ENCODE measurements around the gene ARL2. TPM values are rescaled to one million over a fixed set of nuclear protein-coding genes. Genes with fewer than 3 reads are reported as not detected.

Gene ARL2
- polyA plus RNA-seq, 1 donor (not counting 4 experiments of a cell fraction or from before 2014, with no cell fraction given), result 77.8 TPM

DNA sequence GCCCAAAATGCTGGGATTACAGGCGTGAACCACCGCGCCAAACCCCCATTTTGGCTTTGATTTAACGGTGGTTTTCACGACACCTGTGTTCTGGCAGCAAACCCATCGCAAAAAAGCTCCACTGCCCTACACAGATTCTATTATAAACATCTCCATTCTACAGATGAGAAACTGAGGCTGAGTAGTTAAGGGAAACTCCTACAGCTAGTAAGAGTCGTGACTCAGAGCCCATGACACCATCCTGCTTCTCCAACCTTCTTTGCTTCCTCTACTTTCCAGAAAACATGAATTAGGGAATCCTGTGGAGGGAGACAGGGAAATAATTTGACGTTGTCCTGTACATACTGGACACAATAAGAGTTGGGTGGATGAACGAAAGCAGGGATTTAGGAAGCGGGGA lies 12.8 kb downstream of the ARL2 start:
- no peaks in the 10 kb centered on the region for H3K9me1 ChIP-seq (ENCODE audit: control insufficient read depth, extremely low read depth, insufficient read depth, low read length)
- H3K4me1 ChIP-seq (ENCODE audit: control insufficient read depth, extremely low read depth, insufficient read depth, low read length), result peaks cover 14% of the 10 kb centered on the region
- dilution Hi-C loops (cut with MboI; ENCODE audit: extremely low pct_ligation_motif_present, low sequenced_read_pairs), result no loop called here
- H3K27me3 ChIP-seq (ENCODE audit: control insufficient read depth, extremely low read depth, insufficient read depth, low read length), result no peaks in the 10 kb centered on the region
- FAIRE-seq, result no peak
- H3K4me3 ChIP-seq (ENCODE audit: control insufficient read depth in 2 of 3, extremely low read depth in 1 of 3, insufficient read depth in 2 of 3, low read depth in 1 of 3, low read length in 3 of 3), result peak overlapping the region; percentile 52 to 80 (median 60)
- H3K9ac ChIP-seq (ENCODE audit: control insufficient read depth, extremely low read depth, insufficient read depth, low read length), result peak overlapping the region; percentile 78
- peak; percentile 26 for DNase-seq (ENCODE audit: low read depth, low spot score)
- TF ChIP-seq EZH2 (IDR thresholded peaks at IDR 0.05; ENCODE audit: low read length), result no peak
- TF ChIP-seq, protein P1, sequence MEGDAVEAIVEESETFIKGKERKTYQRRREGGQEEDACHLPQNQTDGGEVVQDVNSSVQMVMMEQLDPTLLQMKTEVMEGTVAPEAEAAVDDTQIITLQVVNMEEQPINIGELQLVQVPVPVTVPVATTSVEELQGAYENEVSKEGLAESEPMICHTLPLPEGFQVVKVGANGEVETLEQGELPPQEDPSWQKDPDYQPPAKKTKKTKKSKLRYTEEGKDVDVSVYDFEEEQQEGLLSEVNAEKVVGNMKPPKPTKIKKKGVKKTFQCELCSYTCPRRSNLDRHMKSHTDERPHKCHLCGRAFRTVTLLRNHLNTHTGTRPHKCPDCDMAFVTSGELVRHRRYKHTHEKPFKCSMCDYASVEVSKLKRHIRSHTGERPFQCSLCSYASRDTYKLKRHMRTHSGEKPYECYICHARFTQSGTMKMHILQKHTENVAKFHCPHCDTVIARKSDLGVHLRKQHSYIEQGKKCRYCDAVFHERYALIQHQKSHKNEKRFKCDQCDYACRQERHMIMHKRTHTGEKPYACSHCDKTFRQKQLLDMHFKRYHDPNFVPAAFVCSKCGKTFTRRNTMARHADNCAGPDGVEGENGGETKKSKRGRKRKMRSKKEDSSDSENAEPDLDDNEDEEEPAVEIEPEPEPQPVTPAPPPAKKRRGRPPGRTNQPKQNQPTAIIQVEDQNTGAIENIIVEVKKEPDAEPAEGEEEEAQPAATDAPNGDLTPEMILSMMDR (optimal IDR thresholded peaks at IDR 0.05 in 1 of 3, IDR thresholded peaks at IDR 0.05 in 1 of 3, conservative IDR thresholded peaks at IDR 0.05 in 1 of 3; ENCODE audit: extremely low read depth in 1 of 3, insufficient read depth in 2 of 3, low read length in 3 of 3), result no peak
- peak overlapping the region; percentile 67 for H3K27ac ChIP-seq (ENCODE audit: control insufficient read depth, insufficient read depth, low read length)
- H3K79me2 ChIP-seq (ENCODE audit: control insufficient read depth, insufficient read depth, low read length), result no peaks in the 10 kb centered on the region
- H3K4me2 ChIP-seq (ENCODE audit: control insufficient read depth, extremely low read depth, insufficient read depth, low read depth, low read length), result peak overlapping the region; percentile 99
- H2AFZ ChIP-seq (ENCODE audit: control insufficient read depth, low read length), result peak overlapping the region; percentile 75
- H3K36me3 ChIP-seq (ENCODE audit: control insufficient read depth in 2 of 2, extremely low read depth in 1 of 2, insufficient read depth in 2 of 2, low read length in 2 of 2), result no peaks in the 10 kb centered on the region
- H3K9me3 ChIP-seq (ENCODE audit: control insufficient read depth, low read depth, low read length), result no peaks in the 10 kb centered on the region
- no peaks in the 10 kb centered on the region for H4K20me1 ChIP-seq (ENCODE audit: control insufficient read depth, extremely low read depth, insufficient read depth, low read length)

DNA sequence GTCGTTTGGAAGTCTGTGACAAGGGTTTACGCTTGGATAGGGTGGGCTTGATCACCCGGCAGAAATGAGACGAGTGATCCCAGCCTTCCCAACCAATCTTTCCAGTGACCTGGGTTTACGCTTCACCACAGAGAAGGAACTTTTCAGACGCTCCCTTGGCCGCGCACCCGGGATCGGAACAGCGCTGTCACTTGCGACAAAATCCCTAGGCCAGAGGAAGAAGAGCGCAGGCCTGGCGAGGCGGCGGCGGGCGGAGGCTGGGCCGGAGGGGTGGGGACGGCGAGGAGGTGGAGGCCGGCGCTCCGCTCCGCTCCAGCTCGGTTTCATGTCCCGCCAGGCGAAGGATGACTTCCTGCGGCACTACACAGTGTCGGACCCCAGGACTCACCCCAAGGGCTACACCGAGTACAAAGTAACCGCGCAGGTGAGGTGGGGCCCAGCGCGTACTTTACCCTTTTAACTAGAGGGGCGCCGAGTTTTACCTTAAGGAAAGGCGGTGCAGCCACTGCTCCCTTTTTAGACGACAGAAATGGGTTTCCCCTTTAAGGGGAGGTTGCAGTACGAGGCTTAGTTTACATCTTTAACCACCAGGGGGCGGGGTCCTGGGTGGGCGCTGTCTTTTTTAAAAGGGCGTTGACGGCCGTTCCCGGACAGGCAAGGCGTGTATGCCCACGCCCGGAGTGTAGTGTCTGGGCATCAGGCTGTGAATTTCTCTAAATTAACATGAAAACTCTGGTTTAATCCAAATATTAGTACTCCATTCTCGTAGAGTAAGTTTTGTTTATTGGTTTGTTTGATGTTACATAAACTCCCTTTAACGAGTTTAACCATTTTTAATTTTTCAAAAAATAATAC lies 13.5 kb downstream of the ARL2 start, which contains the start of gene SNX15:
Gene SNX15 (plus strand): TSS at position 227 of the 855 bp plus-strand sequence. CDS start 99 bp downstream, at position 326.
- DNase-seq (ENCODE audit: low read depth, low spot score), result peak; percentile 62
- Histone ChIP-seq H2AFZ (ENCODE audit: control insufficient read depth, low read length) (peak within 1 kb of the TSS; percentile 93), H3K27ac (ENCODE audit: control insufficient read depth, insufficient read depth, low read length) (peak within 1 kb of the TSS; percentile 67), H3K9me1 (ENCODE audit: control insufficient read depth, extremely low read depth, insufficient read depth, low read length) (no peaks in the 10 kb centered on the region), H3K4me1 (ENCODE audit: control insufficient read depth, extremely low read depth, insufficient read depth, low read length) (peaks cover 14% of the 10 kb centered on the region), H3K9ac (ENCODE audit: control insufficient read depth, extremely low read depth, insufficient read depth, low read length) (peak within 1 kb of the TSS; percentile 78), H3K79me2 (ENCODE audit: control insufficient read depth, insufficient read depth, low read length) (no peaks in the 10 kb centered on the region), H4K20me1 (ENCODE audit: control insufficient read depth, extremely low read depth, insufficient read depth, low read length) (no peaks in the 10 kb centered on the region), H3K9me3 (ENCODE audit: control insufficient read depth, low read depth, low read length) (no peaks in the 10 kb centered on the region), H3K36me3 (ENCODE audit: control insufficient read depth in 2 of 2, extremely low read depth in 1 of 2, insufficient read depth in 2 of 2, low read length in 2 of 2) (peaks cover 0 to 4% of the 10 kb centered on the region in 2 experiments), H3K4me3 (ENCODE audit: control insufficient read depth in 2 of 3, extremely low read depth in 1 of 3, insufficient read depth in 2 of 3, low read depth in 1 of 3, low read length in 3 of 3) (peak within 1 kb of the TSS; percentile 60 to 80 (median 80)), H3K4me2 (ENCODE audit: control insufficient read depth, extremely low read depth, insufficient read depth, low read depth, low read length) (peak within 1 kb of the TSS; percentile 99), H3K27me3 (ENCODE audit: control insufficient read depth, extremely low read depth, insufficient read depth, low read length) (no peaks in the 10 kb centered on the region)
- dilution Hi-C loops (cut with MboI; ENCODE audit: extremely low pct_ligation_motif_present, low sequenced_read_pairs), result no loop called here
- no peak for TF ChIP-seq EZH2 (IDR thresholded peaks at IDR 0.05; ENCODE audit: low read length)
- TF ChIP-seq, protein P1 (optimal IDR thresholded peaks at IDR 0.05 in 1 of 3, IDR thresholded peaks at IDR 0.05 in 1 of 3, conservative IDR thresholded peaks at IDR 0.05 in 1 of 3; ENCODE audit: extremely low read depth in 1 of 3, insufficient read depth in 2 of 3, low read length in 3 of 3), result peak; percentile 25 to 71 (median 35)
- FAIRE-seq, result no peak
